BLaER1 (cell line): ENCODE data around the gene CDK11B.
A peak's percentile ranks its signal among the peaks of the same experiment; 100 is the strongest.

ENCODE experiments used
- H3K27ac ChIP-seq: shearing (Covaris generic); formaldehyde crosslinking; 2 replicates; pipeline ENCODE4 v1.8.1; 2022
- H3K27me3 ChIP-seq: shearing (Covaris generic); formaldehyde crosslinking; 2 replicates; pipeline ENCODE4 v1.8.1; 2022
- H3K36me3 ChIP-seq: shearing (Covaris generic); formaldehyde crosslinking; 2 replicates; pipeline ENCODE4 v1.8.1; 2022
- H3K4me1 ChIP-seq: shearing (Covaris generic); formaldehyde crosslinking; 2 replicates; pipeline ENCODE4 v1.8.1; 2022
- H3K4me2 ChIP-seq: shearing (Covaris generic); formaldehyde crosslinking; 2 replicates; pipeline ENCODE4 v1.8.1; 2022
- H3K4me3 ChIP-seq: shearing (Covaris generic); formaldehyde crosslinking; 2 replicates; pipeline ENCODE4 v1.8.1; 2022
- H3K9ac ChIP-seq: shearing (Covaris generic); formaldehyde crosslinking; 2 replicates; pipeline ENCODE4 v1.8.1; 2022
- H3K9me3 ChIP-seq: shearing (Covaris generic); formaldehyde crosslinking; 2 replicates; pipeline ENCODE4 v1.8.1; 2022
- H4K20me1 ChIP-seq: shearing (Covaris generic); formaldehyde crosslinking; 2 replicates; pipeline ENCODE4 v1.8.1; 2022
- Cebpa-rat ChIP-seq: shearing (Covaris generic); IDR thresholded peaks from 2 replicates; pipeline ENCODE4 v1.8.1; 2022

CDK11B gene

DNA sequence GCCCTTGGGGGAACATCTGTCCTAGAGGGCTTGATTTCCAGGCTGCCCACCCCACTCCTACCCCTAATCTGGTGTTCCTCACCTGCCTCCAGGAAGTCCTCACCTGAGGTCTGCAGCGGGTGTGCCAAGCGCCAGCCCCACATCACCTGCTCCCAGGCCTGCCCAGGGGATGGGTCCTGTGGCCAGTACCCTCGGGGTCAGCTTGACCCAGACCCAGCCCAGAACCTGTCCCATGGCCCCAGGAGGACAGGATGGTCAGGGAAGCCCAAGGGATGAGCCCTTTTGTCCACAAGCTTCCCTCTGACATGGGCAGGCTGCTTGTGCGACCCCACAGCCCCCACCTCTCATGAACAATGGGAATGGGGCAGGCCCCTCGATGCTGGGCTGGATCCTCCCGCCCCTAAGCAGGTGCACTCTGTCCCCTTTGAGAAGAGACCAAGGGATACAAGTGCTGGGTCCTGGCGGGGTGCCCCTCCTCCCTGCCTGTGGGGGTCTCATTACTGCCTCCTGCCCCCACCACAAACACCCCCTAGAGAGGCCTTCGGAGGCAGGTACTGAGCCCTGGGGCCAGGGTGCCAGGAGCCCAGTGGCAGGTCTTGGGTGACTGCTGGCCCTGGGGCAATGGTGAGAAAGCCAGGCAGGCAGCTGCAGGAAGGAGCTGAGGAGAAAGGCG is 40.3 kb downstream of the CDK11B start:
- peaks cover 35% of the 10 kb centered on the region for H3K4me1 ChIP-seq

DNA sequence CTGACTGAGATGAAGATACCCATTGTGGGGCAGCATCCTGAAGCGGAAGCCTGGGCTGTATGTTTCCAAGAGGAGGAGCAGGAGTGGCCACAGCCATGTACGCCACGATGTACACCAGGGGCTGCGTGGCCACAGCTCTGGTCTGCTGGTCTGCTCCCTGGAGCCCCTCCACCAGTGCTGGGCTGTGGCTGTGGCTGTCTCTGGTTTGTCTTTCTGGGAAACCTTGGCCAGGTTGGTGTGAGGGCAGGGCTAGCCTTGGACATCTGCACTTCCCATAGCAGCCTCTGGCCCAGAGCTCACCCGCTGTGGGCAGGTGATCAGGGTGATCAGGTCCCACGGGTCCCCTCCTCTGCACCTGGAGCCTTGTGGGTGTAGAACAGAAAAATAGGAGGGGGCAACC is 40.9 kb downstream of the CDK11B start:
- no peak for TF ChIP-seq Cebpa-rat
- Histone ChIP-seq H3K27me3 (no peaks in the 10 kb centered on the region), H3K4me1 (peaks cover 38% of the 10 kb centered on the region), H3K9ac (0 out of 2 replicates have a peak overlapping the region, but pooled peaks have one; percentile 97), H4K20me1 (peaks cover 73% of the 10 kb centered on the region), H3K4me3 (no peak overlapping the region), H3K36me3 (peaks cover 16% of the 10 kb centered on the region; the same call in 1 of the 2 replicates), H3K27ac (no peak overlapping the region), H3K9me3 (no peaks in the 10 kb centered on the region), H3K4me2 (no peak overlapping the region; the same call in 1 of the 2 replicates)

More for the DNA sequence above, 40.3 kb downstream of the CDK11B start:
- Histone ChIP-seq H3K4me3 (no peak overlapping the region), H3K4me2 (no peak overlapping the region), H3K27ac (no peak overlapping the region), H3K36me3 (peaks cover 16% of the 10 kb centered on the region; the same call in 1 of the 2 replicates), H3K9ac (no peak overlapping the region), H4K20me1 (peaks cover 79% of the 10 kb centered on the region), H3K9me3 (no peaks in the 10 kb centered on the region), H3K27me3 (no peaks in the 10 kb centered on the region)
- TF ChIP-seq Cebpa-rat, result no peak

DNA sequence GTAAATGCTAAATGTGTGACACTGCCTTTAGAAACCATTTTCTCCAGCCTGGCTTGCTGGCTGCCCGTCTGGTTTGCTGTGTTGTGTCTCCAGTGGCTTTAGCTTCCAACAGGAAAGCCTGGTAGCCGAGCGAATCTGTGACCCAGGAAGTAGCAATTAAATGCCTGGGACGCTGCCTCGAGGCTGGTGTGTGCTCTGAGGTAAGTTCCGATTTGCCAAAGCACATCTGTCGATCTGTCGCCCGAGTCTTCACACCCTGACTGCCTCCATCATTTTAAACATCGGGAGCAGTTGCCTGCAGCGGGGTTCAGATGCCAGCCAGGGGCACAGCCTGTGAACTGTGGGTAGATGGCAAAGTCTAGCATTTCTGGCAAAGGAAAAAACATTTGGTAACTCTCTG is 41.3 kb downstream of the CDK11B start:
- Histone ChIP-seq H3K27me3 (no peaks in the 10 kb centered on the region), H4K20me1 (peaks cover 69% of the 10 kb centered on the region), H3K36me3 (peaks cover 16% of the 10 kb centered on the region; the same call in 1 of the 2 replicates), H3K9me3 (no peaks in the 10 kb centered on the region), H3K27ac (no peak overlapping the region), H3K4me2 (peak overlapping the region; percentile 99), H3K4me1 (peaks cover 38% of the 10 kb centered on the region), H3K4me3 (no peak overlapping the region), H3K9ac (peak overlapping the region; percentile 97; the same call in 1 of the 2 replicates)
- TF ChIP-seq Cebpa-rat, result no peak

- no peak for TF ChIP-seq Cebpa-rat
- Histone ChIP-seq H3K36me3 (peaks cover 16% of the 10 kb centered on the region; the same call in 1 of the 2 replicates), H3K27ac (no peak overlapping the region), H3K27me3 (no peaks in the 10 kb centered on the region), H3K4me2 (peak overlapping the region; percentile 99), H3K9ac (peak overlapping the region; percentile 97), H3K4me3 (peak overlapping the region; percentile 85), H4K20me1 (peaks cover 62% of the 10 kb centered on the region), H3K9me3 (no peaks in the 10 kb centered on the region), H3K4me1 (peaks cover 41% of the 10 kb centered on the region)
Observed at GRCh38 chr1:1616838-1617237, 42.0 kb downstream of the CDK11B start.

DNA sequence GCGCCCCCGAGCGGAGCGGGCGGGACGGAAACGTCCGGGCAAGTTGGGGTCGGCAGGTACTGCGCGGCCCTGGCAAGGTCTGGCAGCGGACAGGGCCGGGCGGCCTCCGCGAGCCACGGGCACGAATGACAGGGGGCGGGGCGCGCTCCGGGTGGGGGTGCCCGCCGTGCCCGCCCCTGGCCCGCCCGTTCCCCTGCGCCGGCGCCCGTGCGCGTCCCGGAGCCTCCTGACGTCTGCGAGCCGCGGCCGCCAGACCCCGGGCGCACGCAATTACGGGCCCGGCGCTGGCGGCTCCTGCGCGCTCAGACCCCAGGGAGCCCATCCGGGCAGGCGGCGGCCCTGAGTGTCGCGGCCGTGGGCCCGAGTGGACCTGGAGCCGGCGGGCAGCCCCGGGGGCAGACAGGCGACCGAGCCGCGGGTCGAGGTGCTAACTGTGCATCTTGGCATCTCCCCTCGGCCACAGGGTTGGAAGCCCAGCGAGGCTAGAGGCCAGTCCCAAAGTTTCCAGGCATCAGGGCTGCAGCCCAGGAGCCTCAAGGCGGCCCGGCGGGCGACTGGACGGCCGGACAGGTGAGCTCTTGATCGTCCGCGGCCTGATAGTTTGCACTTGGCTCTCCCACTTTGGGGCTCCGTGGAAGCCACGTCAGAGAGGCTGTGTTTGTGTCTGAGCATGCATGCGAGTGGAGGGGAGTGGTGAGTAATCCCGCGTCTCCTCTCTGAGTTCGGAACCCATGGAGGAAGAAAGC is 42.6 kb downstream of the CDK11B start:
- Histone ChIP-seq H3K4me1 (peaks cover 47% of the 10 kb centered on the region), H3K4me2 (peak overlapping the region; percentile 99), H3K9me3 (no peaks in the 10 kb centered on the region), H3K36me3 (peaks cover 16% of the 10 kb centered on the region; the same call in 1 of the 2 replicates), H3K9ac (peak overlapping the region; percentile 97), H3K4me3 (peak overlapping the region; percentile 85), H3K27me3 (no peaks in the 10 kb centered on the region), H4K20me1 (peaks cover 56% of the 10 kb centered on the region), H3K27ac (peak overlapping the region; percentile 99)
- TF ChIP-seq Cebpa-rat, result no peak

- no peak for TF ChIP-seq Cebpa-rat
- Histone ChIP-seq H3K4me1 (peaks cover 52% of the 10 kb centered on the region), H3K27ac (peak within 1 kb of the TSS; percentile 99), H3K9ac (peak within 1 kb of the TSS; percentile 97), H3K4me2 (peak within 1 kb of the TSS; percentile 99), H3K4me3 (peak within 1 kb of the TSS; percentile 85), H4K20me1 (peaks cover 48% of the 10 kb centered on the region), H3K36me3 (peaks cover 16% of the 10 kb centered on the region; the same call in 1 of the 2 replicates), H3K9me3 (no peaks in the 10 kb centered on the region), H3K27me3 (no peaks in the 10 kb centered on the region)
Observed at GRCh38 chr1:1615256-1616044, 43.4 kb downstream of the CDK11B start, which contains the start of gene MIB2. Gene MIB2 (plus strand): TSS chr1:1615500. CDS start chr1:1623453, 7,953 bp downstream.

GRCh38 chr1:1614954-1615255 is 43.9 kb downstream of the CDK11B start:
- H4K20me1 ChIP-seq, result peaks cover 43% of the 10 kb centered on the region
- TF ChIP-seq Cebpa-rat, result no peak
- H3K4me2 ChIP-seq, result peak overlapping the region; percentile 99
- peak overlapping the region; percentile 85 for H3K4me3 ChIP-seq
- H3K27ac ChIP-seq, result no peak overlapping the region
- peaks cover 51% of the 10 kb centered on the region for H3K4me1 ChIP-seq
- H3K9me3 ChIP-seq, result no peaks in the 10 kb centered on the region
- peak overlapping the region; percentile 97 for H3K9ac ChIP-seq
- H3K36me3 ChIP-seq, result peaks cover 16% of the 10 kb centered on the region; the same call in 1 of the 2 replicates
- H3K27me3 ChIP-seq, result no peaks in the 10 kb centered on the region

DNA sequence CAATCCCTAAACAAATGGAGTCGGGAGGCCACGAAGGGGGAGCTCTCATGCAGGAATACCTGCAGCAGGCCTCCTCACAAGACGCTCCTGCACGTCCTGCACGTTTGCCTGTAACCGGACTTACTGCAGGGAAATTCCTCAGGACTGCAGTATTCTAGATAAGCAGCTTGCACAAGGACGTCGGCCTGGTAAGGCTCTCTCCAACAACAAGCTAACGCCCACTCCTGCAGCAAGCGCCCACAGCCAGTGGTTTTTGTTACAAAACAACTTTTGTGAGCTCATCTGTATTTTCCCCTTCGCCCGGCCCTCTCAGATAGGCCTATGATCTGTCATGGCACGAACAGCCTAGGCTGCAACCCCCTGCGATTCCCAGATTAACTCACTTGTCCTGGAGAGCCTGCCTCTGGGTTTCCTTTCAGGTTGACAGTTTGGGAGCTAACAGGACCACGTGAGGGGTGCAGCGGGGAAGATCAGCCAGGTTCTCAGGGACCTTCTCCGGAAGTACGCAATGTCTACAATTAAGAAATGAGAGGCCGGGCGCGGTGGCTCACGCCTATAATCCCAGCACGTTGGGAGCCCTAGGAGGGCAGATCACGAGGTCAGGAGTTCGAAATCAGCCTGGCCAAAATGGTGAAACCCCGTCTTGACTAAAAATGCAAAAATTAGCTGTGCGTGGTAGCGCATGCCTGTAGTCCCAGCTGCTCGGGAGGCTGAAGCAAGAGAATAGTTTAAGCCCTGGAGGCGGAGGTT is 44.4 kb downstream of the CDK11B start:
- peak overlapping the region; percentile 85 for H3K4me3 ChIP-seq
- no peaks in the 10 kb centered on the region for H3K27me3 ChIP-seq
- H3K4me2 ChIP-seq, result peak overlapping the region; percentile 99
- H3K27ac ChIP-seq, result no peak overlapping the region
- no peak for TF ChIP-seq Cebpa-rat
- H3K9me3 ChIP-seq, result no peaks in the 10 kb centered on the region
- peaks cover 16% of the 10 kb centered on the region; the same call in 1 of the 2 replicates for H3K36me3 ChIP-seq
- peaks cover 47% of the 10 kb centered on the region for H3K4me1 ChIP-seq
- H3K9ac ChIP-seq, result peak overlapping the region; percentile 97
- H4K20me1 ChIP-seq, result peaks cover 37% of the 10 kb centered on the region
